HepG2 (cell line): ENCODE results near the gene JMJD6. TPM values are rescaled to one million over a fixed set of nuclear protein-coding genes. Genes with fewer than 3 reads are reported as not detected.

Experiments used
- BHLHE40 ChIP-seq: IDR thresholded peaks from 2 replicates; pipeline ENCODE4 v1.6.1; 2011; ENCODE audit warnings: low read length, improper control_type of control experiment
- MAFG ChIP-seq: sonication (generic); formaldehyde crosslinking; IDR thresholded peaks from 2 replicates; pipeline ENCODE4 v1.5.1; 2020; ENCODE audit warnings: mild to moderate bottlenecking, missing genetic modification reagents
- RARG ChIP-seq: sonication (generic); formaldehyde crosslinking; IDR thresholded peaks from 2 replicates; pipeline ENCODE4 v1.4.0; 2020; ENCODE audit warnings: low read depth, mild to moderate bottlenecking, missing genetic modification reagents
- SPEN ChIP-seq: sonication (generic); formaldehyde crosslinking; IDR thresholded peaks from 2 replicates; pipeline ENCODE4 v1.5.1; 2020; ENCODE audit warnings: low read depth, mild to moderate bottlenecking, missing genetic modification reagents
- TBL1XR1 ChIP-seq: fragments of 150-350 bp; IDR thresholded peaks from 2 replicates; pipeline ENCODE4 v1.6.1; 2014; ENCODE audit warnings: borderline replicate concordance, low read length; ENCODE audit not compliant: partially characterized antibody
- ZC3H13 ChIP-seq: sonication (generic); formaldehyde crosslinking; IDR thresholded peaks from 2 replicates; pipeline ENCODE4 v1.8.1; 2023; ENCODE audit warnings: mild to moderate bottlenecking, missing genetic modification reagents, moderate library complexity
- ZNF225 ChIP-seq: sonication (generic); formaldehyde crosslinking; IDR thresholded peaks from 2 replicates; pipeline ENCODE4 v1.4.0; 2020; ENCODE audit warnings: mild to moderate bottlenecking, missing genetic modification reagents
- ZSCAN25 ChIP-seq: sonication (generic); formaldehyde crosslinking; IDR thresholded peaks from 2 replicates; pipeline ENCODE4 v1.8.0; 2022; ENCODE audit warnings: mild to moderate bottlenecking, missing genetic modification reagents
- polyA plus RNA-seq, 8 experiments: library from polyadenylated mRNA; depleted of rRNA in 3 of 8; stranded (reverse) in 7 of 8; unstranded in 1 of 8; fragments of >200 nt; fragmentation: Illumina TruSeq in 4 of 8; extraction: Trizol in 4 of 8; gene quantifications; 2 replicates each; pipeline versions ENCODE4 v1.2.1 to v1.2.3, GENCODE V29; 2011 to 2016; ENCODE audit warnings: low read depth in 4 of 8, missing spikeins in 1 of 8, mixed read lengths in 1 of 8; ENCODE audit not compliant: insufficient read depth in 1 of 8
- total RNA-seq, 5 experiments: library from RNA; depleted of rRNA; stranded (reverse); fragments of >200 nt; fragmentation: Illumina TruSeq; extraction: Trizol; gene quantifications; 2 replicates each; pipeline ENCODE4 v1.2.3, GENCODE V29; 2016; ENCODE audit warnings: low read depth in 1 of 5
- TF ChIP-seq, protein P1 (sequence below), 2 experiments: sonication (generic) in 1 of 2; formaldehyde crosslinking in 1 of 2; IDR thresholded peaks; 2 replicates each; pipeline versions ENCODE4 v1.4.0 to v1.6.1; 2016 to 2020; ENCODE audit warnings: borderline replicate concordance in 1 of 2, low read depth in 1 of 2, mild to moderate bottlenecking in 1 of 2, missing genetic modification reagents in 1 of 2
- TF ChIP-seq, protein P2 (sequence below): sonication (generic); IDR thresholded peaks from 2 replicates; pipeline ENCODE4 v1.6.1; 2016; ENCODE audit warnings: low read depth, borderline replicate concordance
- TF ChIP-seq, protein P3 (sequence below): IDR thresholded peaks from 2 replicates; pipeline ENCODE4 v1.6.1; 2016
- TF ChIP-seq, protein P4 (sequence below): sonication (generic); formaldehyde crosslinking; IDR thresholded peaks from 2 replicates; pipeline ENCODE4 v1.5.0; 2020; ENCODE audit warnings: missing genetic modification reagents
- TF ChIP-seq, protein P5 (sequence below): IDR thresholded peaks from 2 replicates; pipeline ENCODE4 v1.6.1; 2016; ENCODE audit warnings: low read depth, borderline replicate concordance
- TF ChIP-seq, protein P6 (sequence below): sonication (generic); formaldehyde crosslinking; IDR thresholded peaks from 2 replicates; pipeline ENCODE4 v1.4.0; 2020; ENCODE audit warnings: missing genetic modification reagents

JMJD6 gene
- total and polyA plus RNA-seq, 2 of the 13 experiments (the other 11 are each of a cell fraction or from before 2014, with no cell fraction given), result 33.6 to 41.0 TPM

DNA sequence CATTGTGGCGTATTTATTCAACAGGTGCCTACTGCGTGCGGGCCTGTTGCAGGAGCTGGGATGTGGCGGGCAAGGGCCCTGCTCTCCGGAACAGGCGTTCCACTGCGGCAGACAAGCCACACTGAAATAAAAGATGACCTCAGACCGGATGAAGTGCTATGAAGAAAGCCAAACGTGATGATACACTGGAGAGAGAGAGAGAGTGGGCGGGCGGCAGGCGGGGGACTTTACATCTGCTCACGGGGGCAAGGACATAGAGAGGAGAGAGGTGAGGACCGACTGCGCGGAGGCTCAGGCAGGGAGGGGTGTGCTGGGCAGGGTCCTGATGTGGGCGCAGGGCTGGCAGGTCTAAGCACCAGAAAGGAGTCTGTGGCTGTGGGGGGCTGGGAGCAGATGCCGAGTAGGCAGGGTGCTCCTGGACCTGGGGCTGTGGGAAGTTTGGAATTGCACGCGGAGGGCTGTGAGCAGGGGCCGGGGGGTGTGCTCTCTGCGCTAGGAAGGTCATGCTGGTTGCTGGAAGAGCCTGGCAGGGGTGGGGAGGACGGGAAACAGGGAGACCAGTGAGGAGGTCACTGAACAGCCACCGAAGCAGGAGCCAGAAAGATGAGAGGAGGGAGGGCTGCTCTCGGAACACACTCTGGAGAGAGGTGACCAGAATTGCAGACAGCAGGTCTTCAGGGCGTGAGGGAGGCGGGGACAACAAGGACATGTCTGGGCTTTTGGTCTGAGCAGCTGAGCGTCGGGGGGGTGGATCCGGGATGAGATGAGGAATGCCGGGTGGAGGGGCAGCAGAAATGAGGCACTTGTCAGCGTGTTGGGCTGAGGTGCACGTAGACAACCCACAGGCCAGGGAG lies 25.6 kb downstream of the JMJD6 start (continued):
- TF ChIP-seq SPEN (CRISPR knock-in tag) (no peak), MAFG (no peak), ZC3H13 (CRISPR knock-in tag) (no peak), RARG (0 out of 2 replicates have a peak, but pooled peaks have one; percentile 39), BHLHE40 (peak; percentile 92), ZSCAN25 (CRISPR knock-in tag) (peak; percentile 97), ZNF225 (0 out of 2 replicates have a peak, but pooled peaks have one; percentile 37), TBL1XR1 (peak; percentile 38)
- TF ChIP-seq, protein P1, sequence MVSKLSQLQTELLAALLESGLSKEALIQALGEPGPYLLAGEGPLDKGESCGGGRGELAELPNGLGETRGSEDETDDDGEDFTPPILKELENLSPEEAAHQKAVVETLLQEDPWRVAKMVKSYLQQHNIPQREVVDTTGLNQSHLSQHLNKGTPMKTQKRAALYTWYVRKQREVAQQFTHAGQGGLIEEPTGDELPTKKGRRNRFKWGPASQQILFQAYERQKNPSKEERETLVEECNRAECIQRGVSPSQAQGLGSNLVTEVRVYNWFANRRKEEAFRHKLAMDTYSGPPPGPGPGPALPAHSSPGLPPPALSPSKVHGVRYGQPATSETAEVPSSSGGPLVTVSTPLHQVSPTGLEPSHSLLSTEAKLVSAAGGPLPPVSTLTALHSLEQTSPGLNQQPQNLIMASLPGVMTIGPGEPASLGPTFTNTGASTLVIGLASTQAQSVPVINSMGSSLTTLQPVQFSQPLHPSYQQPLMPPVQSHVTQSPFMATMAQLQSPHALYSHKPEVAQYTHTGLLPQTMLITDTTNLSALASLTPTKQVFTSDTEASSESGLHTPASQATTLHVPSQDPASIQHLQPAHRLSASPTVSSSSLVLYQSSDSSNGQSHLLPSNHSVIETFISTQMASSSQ (IDR thresholded peaks at IDR 0.05; ENCODE audit: low read depth), result no peak
- TF ChIP-seq, protein P1 (CRISPR knock-in tag; IDR thresholded peaks at IDR 0.05; ENCODE audit: borderline replicate concordance), result no peak; the same call in 1 of the 2 replicates
- TF ChIP-seq, protein P2, sequence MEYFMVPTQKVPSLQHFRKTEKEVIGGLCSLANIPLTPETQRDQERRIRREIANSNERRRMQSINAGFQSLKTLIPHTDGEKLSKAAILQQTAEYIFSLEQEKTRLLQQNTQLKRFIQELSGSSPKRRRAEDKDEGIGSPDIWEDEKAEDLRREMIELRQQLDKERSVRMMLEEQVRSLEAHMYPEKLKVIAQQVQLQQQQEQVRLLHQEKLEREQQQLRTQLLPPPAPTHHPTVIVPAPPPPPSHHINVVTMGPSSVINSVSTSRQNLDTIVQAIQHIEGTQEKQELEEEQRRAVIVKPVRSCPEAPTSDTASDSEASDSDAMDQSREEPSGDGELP, result peak; percentile 91; the same call in 1 of the 2 replicates
- TF ChIP-seq, protein P3, sequence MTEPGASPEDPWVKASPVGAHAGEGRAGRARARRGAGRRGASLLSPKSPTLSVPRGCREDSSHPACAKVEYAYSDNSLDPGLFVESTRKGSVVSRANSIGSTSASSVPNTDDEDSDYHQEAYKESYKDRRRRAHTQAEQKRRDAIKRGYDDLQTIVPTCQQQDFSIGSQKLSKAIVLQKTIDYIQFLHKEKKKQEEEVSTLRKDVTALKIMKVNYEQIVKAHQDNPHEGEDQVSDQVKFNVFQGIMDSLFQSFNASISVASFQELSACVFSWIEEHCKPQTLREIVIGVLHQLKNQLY (CRISPR knock-in tag), result peak; percentile 54; the same call in 1 of the 2 replicates
- TF ChIP-seq, protein P4, sequence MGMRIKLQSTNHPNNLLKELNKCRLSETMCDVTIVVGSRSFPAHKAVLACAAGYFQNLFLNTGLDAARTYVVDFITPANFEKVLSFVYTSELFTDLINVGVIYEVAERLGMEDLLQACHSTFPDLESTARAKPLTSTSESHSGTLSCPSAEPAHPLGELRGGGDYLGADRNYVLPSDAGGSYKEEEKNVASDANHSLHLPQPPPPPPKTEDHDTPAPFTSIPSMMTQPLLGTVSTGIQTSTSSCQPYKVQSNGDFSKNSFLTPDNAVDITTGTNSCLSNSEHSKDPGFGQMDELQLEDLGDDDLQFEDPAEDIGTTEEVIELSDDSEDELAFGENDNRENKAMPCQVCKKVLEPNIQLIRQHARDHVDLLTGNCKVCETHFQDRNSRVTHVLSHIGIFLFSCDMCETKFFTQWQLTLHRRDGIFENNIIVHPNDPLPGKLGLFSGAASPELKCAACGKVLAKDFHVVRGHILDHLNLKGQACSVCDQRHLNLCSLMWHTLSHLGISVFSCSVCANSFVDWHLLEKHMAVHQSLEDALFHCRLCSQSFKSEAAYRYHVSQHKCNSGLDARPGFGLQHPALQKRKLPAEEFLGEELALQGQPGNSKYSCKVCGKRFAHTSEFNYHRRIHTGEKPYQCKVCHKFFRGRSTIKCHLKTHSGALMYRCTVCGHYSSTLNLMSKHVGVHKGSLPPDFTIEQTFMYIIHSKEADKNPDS, result no peak
- TF ChIP-seq, protein P5, sequence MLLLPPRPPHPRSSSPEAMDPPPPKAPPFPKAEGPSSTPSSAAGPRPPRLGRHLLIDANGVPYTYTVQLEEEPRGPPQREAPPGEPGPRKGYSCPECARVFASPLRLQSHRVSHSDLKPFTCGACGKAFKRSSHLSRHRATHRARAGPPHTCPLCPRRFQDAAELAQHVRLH (CRISPR knock-in tag), result peak; percentile 36; the same call in 1 of the 2 replicates
- TF ChIP-seq, protein P6, sequence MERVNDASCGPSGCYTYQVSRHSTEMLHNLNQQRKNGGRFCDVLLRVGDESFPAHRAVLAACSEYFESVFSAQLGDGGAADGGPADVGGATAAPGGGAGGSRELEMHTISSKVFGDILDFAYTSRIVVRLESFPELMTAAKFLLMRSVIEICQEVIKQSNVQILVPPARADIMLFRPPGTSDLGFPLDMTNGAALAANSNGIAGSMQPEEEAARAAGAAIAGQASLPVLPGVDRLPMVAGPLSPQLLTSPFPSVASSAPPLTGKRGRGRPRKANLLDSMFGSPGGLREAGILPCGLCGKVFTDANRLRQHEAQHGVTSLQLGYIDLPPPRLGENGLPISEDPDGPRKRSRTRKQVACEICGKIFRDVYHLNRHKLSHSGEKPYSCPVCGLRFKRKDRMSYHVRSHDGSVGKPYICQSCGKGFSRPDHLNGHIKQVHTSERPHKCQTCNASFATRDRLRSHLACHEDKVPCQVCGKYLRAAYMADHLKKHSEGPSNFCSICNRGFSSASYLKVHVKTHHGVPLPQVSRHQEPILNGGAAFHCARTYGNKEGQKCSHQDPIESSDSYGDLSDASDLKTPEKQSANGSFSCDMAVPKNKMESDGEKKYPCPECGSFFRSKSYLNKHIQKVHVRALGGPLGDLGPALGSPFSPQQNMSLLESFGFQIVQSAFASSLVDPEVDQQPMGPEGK, result peak; percentile 85
